ENCODE results near the gene MYO1A. TPM values are rescaled to one million over a fixed set of nuclear protein-coding genes. Genes with fewer than 3 reads are reported as not detected.
A peak's percentile ranks its signal among the peaks of the same experiment; 100 is the strongest.
"Not testable (repeated sequence)": the region's sequence is repeated elsewhere in the genome, so short reads cannot be mapped to it uniquely, and the experiment has no call there.

The MYO1A gene
- total and polyA plus RNA-seq, 2 experiments from 2014 or later = 1.5 TPM; not detected in 1

GRCh38 chr12:57027011-57027804, 22.7 kb downstream of the MYO1A start:
- no peak for TF ChIP-seq CTCF (IDR thresholded peaks at IDR 0.05; ENCODE audit: low read depth, low read length)
- Histone ChIP-seq H3K4me1 (ENCODE audit: low read depth) (peaks cover 16% of the 10 kb centered on the region), H3K27ac (no peak overlapping the region), H3K36me3 (no peaks in the 10 kb centered on the region), H3K9me3 (ENCODE audit: low read depth) (no peaks in the 10 kb centered on the region), H3K4me3 (no peak overlapping the region), H3K27me3 (no peaks in the 10 kb centered on the region)
- DNase-seq (ENCODE audit: low read depth in 1 of 2, low spot score in 1 of 2) = peak in 1 of 2 donors; percentile 10

GRCh38 chr12:57025196-57025595, 24.7 kb downstream of the MYO1A start:
- no peak for TF ChIP-seq CTCF (IDR thresholded peaks at IDR 0.05; ENCODE audit: low read depth, low read length)
- no peak overlapping the region for H3K4me3 ChIP-seq
- no peaks in the 10 kb centered on the region for H3K36me3 ChIP-seq
- H3K9me3 ChIP-seq (ENCODE audit: low read depth) = no peaks in the 10 kb centered on the region
- H3K27me3 ChIP-seq = no peaks in the 10 kb centered on the region
- H3K27ac ChIP-seq = no peak overlapping the region
- no peak for DNase-seq (ENCODE audit: low read depth in 1 of 2, low spot score in 1 of 2)
- peaks cover 16% of the 10 kb centered on the region for H3K4me1 ChIP-seq (ENCODE audit: low read depth)

- not testable (repeated sequence) for H3K4me1 ChIP-seq (ENCODE audit: low read depth); H3K27ac ChIP-seq; H3K9me3 ChIP-seq (ENCODE audit: low read depth); H3K36me3 ChIP-seq; H3K4me3 ChIP-seq; H3K27me3 ChIP-seq; DNase-seq (ENCODE audit: low read depth in 1 of 2, low spot score in 1 of 2)
Observed at GRCh38 chr12:57022324-57022723, 27.6 kb downstream of the MYO1A start.

- Histone ChIP-seq H3K4me1 (ENCODE audit: low read depth) (no peaks in the 10 kb centered on the region), H3K27ac (no peak overlapping the region), H3K9me3 (ENCODE audit: low read depth) (no peaks in the 10 kb centered on the region), H3K4me3 (no peak overlapping the region), H3K27me3 (no peaks in the 10 kb centered on the region), H3K36me3 (no peaks in the 10 kb centered on the region)
- no peak for TF ChIP-seq CTCF (IDR thresholded peaks at IDR 0.05; ENCODE audit: low read depth, low read length)
- DNase-seq (ENCODE audit: low read depth in 1 of 2, low spot score in 1 of 2) = no peak
Observed at GRCh38 chr12:57019983-57020719, 29.8 kb downstream of the MYO1A start.

- DNase-seq (ENCODE audit: low read depth in 1 of 2, low spot score in 1 of 2) = no peak
- Histone ChIP-seq H3K4me1 (ENCODE audit: low read depth) (no peaks in the 10 kb centered on the region), H3K27me3 (no peaks in the 10 kb centered on the region), H3K36me3 (no peaks in the 10 kb centered on the region), H3K9me3 (ENCODE audit: low read depth) (no peaks in the 10 kb centered on the region), H3K27ac (no peak overlapping the region), H3K4me3 (no peak overlapping the region)
- no peak for TF ChIP-seq CTCF (IDR thresholded peaks at IDR 0.05; ENCODE audit: low read depth, low read length)
Observed at GRCh38 chr12:57018906-57019305, 31.0 kb downstream of the MYO1A start.

GRCh38 chr12:57018353-57018752, 31.6 kb downstream of the MYO1A start:
- not testable (repeated sequence) for H3K4me3 ChIP-seq; H3K27me3 ChIP-seq; H3K4me1 ChIP-seq (ENCODE audit: low read depth); DNase-seq (ENCODE audit: low read depth in 1 of 2, low spot score in 1 of 2); H3K9me3 ChIP-seq (ENCODE audit: low read depth); H3K27ac ChIP-seq; H3K36me3 ChIP-seq
